Stimulated activated CD8-positive, alpha-beta memory T cell treated with anti-CD3 and anti-CD28 coated beads, Interleukin-7, amount 100 ng/mL, for 24 hours (primary cell): Measurements from ENCODE around the gene CD7.
"Not testable (repeated sequence)": the region's sequence is repeated elsewhere in the genome, so short reads cannot be mapped to it uniquely, and the experiment has no call there.

ENCODE experiments used
- DNase-seq: peaks from one replicate; pipeline ENCODE4 v3.0.0-alpha.2; 2020; ENCODE audit warnings: low read depth

CD7 gene

DNA sequence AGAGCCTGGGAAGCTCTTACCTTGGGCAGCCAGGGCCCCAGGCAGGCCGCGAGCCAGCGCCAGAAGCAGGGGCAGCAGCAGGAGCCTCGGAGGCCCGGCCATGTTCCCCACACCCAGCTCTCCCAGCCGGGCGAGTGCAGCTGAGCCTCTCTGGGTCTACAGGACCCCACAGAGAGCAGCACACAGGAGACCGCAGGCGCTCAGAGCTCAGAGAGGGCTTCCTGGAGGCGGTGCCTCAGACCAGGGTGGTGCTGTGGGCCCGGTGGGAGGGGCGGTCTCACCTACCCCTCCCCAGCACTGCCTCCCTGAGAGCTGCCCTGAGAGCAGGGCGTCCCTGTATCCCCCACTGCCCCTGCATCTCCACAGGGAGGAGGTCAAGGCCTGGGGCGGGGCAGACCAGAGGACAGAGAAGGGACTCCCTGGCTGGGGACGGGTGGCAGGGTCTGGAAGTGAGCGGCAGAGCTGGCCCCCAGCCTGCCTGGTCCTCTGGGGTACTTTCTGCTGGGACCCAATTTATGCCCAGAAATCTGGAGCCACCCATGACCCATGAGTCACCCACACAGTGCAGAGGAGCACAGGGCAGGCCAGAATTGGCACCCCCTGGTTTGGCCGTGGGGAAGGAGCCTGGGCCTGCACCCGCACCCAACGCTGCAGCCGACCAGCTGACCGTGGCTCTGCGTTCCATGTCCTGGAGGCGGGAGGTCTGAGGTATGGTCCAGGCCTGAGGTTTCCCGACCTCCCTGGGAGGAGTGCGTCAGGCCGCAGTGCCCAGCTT is at the start of gene CD7:
Gene CD7, minus strand, starts transcription at position 215 of the 775 bp plus-strand sequence. Its CDS starts 113 bp downstream, at position 102.
- DNase-seq = no peak

- DNase-seq = no peak
Measured at GRCh38 chr17:82366749-82367148, 49.3 kb upstream of the CD7 start.

GRCh38 chr17:82365606-82366295 is 48.3 kb upstream of the CD7 start:
- no peak for DNase-seq

GRCh38 chr17:82361885-82362633 is 44.7 kb upstream of the CD7 start:
- no peak for DNase-seq

- not testable (repeated sequence) for DNase-seq
Measured at GRCh38 chr17:82359451-82360074, 42.2 kb upstream of the CD7 start.

- no peak for DNase-seq
Measured at GRCh38 chr17:82358465-82359350, 41.3 kb upstream of the CD7 start, which contains the start of gene TEX19. TEX19 (plus strand) TSS chr17:82359247; CDS start chr17:82362151, 2,904 bp downstream.

GRCh38 chr17:82357394-82357793 is 40.0 kb upstream of the CD7 start:
- no peak for DNase-seq

DNA sequence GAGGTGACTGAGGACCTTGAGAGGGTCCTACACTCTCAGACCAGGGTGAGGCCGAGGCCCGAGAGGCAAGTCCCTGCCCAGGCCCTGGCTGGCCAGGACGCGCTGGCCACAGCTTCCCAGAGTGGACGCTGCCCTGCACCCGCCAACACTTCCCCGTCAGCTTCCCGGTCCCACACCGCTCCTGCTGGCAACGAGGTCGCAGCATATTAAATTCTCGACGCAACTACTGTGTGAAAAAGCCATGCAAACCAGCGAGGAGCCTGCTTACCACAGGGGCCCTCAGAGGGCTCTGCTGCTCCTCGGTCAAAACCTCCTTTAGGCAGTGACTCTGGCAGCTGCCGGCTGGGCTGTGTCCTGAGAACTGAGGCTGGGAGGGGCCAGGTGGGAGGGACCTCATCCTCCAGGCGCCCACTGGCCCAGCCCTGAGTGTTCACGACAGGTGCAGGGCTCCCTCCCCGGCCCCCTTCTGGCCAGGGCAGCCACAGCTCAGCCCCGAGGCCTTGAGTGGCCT is 39.5 kb upstream of the CD7 start:
- DNase-seq = no peak

DNA sequence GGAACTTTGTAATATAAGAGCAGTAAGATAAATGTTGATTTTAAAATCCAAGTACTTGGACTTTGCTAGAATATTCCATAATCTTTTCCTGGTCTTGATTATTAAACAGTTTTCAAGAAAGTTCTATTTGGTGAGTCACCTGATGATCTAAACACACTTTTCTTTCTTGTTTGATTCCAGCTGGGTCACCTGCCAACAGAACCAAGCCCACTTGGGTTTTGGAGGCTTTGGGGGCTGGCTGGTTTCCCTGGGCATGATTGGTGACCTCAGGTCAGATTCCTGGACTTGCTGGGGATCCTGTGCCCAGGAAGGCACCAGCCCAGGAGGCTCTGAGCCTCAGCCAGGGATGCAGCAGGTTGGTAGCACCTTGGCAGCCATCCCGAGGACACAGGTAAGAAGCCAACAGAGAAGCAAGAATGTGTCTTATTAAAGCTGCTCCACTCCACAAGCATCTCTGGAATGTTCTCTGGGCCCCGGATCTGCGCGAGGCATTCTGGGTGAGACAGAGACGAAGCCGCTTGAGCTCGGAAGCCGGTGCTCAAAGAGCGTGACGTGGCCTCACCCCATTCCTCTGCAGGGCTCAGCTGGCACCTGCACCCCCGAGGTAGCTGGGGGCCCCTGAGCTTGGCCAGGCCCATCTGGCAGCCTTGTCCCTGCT is 38.5 kb upstream of the CD7 start:
- DNase-seq = no peak

DNA sequence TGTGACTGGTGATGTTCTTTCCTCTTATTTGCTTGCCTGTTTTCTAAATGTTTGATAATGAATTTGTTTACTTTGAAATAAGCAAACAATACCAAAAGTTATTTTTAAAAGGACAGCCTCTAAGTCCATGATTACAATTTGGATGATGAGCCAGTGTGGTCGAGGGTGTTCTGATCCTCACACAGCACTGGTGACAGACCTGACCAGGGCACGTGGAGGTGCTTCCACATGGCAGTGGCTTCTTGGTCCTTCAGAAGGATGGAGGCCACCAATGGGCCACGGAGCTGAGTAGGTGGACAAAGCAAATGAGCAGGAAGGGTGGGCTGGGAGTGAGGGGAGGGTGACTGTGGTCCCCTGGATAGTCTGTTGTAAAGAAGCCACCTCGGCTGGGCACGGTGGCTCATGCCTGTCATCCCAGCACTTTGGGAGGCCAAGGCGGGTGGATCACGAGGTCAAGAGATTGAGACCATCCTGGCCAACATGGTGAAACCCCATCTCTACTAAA is 37.4 kb upstream of the CD7 start:
- DNase-seq = no peak

- DNase-seq = no peak
Measured at GRCh38 chr17:82353484-82353883, 36.1 kb upstream of the CD7 start.

- DNase-seq = peak; percentile 53
Measured at GRCh38 chr17:82351713-82352488, 34.5 kb upstream of the CD7 start.

GRCh38 chr17:82351254-82351712 is 33.9 kb upstream of the CD7 start:
- no peak for DNase-seq

DNA sequence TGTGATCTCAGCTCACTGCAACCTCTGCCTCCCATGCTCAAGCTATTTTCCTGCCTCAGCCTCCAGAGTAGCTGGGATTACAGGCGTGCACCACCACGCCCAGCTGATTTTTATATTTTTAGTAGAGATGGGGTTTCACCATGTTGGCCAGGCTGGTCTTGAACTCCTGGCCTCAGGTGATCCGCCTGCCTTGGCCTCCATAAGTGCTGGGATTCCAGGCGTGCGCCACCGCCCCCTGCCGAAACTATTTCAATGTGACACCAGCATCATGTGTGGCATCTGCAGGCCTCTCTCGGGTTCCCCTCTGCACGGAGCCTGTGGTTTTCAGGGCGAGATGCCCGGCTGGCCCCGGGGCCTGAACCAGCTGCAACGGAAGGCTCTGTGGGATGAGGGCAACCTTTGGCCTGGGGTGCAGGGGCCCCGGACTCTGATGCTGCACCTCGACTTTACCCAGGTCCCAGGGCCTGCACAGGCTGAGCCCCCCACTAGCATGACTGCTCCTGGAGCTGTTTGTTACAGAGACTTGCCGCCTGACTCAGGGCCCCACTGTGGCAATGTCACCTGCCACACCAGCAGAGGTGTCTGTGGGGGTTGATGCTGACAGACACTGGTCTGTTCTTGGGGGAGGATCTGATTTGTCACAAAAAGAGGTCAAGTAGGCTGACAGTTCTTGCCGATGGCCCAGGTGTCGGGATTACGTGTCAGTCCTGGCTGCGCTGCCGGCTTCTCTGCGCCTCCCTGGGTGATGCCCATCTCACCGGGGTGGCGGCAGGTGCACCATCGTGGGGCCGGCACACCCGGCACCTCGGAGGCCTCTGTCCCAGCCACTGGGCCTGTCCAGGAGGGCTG is 33.0 kb upstream of the CD7 start:
- no peak for DNase-seq

GRCh38 chr17:82349287-82349701 is 31.9 kb upstream of the CD7 start:
- DNase-seq = no peak

DNA sequence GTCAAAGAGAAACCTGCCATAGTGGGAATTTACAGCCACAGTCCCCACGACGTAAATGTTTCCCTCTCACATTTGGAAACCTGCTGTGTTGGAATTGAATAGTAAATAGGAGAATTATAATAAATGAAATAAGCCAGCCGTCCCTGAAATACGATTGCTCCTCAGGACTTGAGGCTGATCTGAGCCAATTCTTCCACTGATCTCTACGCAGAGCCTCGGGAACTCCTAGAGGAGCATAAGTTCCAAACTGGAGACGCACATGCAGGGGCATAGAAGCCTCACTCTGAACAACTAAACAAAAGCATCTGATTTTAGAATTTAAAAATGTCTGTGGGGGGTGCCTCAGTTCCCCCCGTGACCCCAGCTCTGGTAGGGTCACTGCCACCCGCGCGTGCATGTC is 31.5 kb upstream of the CD7 start:
- no peak for DNase-seq

DNA sequence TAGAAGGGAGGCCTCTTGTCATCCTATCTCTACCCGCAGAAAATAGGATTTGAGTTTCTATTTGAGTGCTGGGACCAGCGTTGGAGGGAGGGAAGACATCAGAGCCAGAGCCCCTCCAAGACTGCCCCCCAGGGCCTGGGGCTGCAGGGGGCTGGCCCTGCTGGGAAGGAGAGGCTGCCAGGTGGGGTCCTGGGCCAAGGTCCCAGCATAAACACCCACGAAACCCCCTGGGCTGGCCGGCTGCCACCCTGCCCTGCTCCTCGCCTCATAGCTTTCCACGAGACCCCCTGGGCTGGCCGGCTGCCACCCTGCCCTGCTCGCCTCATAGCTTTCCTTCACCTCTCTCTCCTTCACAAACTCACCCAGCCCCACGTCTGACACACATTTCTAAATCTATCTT is 31.0 kb upstream of the CD7 start:
- no peak for DNase-seq

DNA sequence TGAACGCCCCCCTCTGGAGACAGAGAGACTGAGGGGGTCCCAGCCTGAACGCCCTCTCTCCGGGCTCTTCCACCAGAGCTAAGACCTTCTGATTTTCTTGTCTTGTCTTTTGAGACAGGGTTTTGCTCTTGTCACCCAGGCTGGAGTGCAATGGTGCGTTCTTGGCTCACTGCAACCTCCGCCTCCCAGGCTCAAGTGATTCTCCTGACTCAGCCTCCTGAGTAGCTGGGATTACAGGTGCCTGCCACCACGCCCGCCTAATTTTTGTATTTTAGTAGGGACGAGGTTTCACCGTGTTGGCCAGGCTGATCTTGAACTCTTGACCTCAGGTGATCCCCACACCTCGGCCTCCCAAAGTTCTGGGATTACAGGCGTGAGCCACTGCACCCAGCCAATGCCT is 30.6 kb upstream of the CD7 start:
- not testable (repeated sequence) for DNase-seq
